Osteocyte (in vitro differentiated cells): Measurements from ENCODE around the gene GAB2. TPM values are rescaled to one million over a fixed set of nuclear protein-coding genes. Genes with fewer than 3 reads are reported as not detected.
"Not testable (repeated sequence)": the region's sequence is repeated elsewhere in the genome, so short reads cannot be mapped to it uniquely, and the experiment has no call there.

Experiments used
- DNase-seq: peaks from one replicate; pipeline ENCODE4 v3.0.0; 2021; ENCODE audit warnings: mixed read lengths; ENCODE audit not compliant: unreplicated experiment; ENCODE audit errors: extremely low spot score
- H3K27ac Mint-ChIP-seq: one replicate; pipeline ENCODE4 v1.8.0; 2021; ENCODE audit warnings: mild to moderate bottlenecking, mixed read lengths; ENCODE audit not compliant: unreplicated experiment
- H3K27me3 Mint-ChIP-seq: one replicate; pipeline ENCODE4 v1.8.0; 2021; ENCODE audit warnings: mixed read lengths; ENCODE audit not compliant: unreplicated experiment
- H3K36me3 Mint-ChIP-seq: one replicate; pipeline ENCODE4 v1.8.0; 2021; ENCODE audit warnings: mixed read lengths; ENCODE audit not compliant: unreplicated experiment
- H3K4me1 Mint-ChIP-seq: one replicate; pipeline ENCODE4 v1.8.0; 2021; ENCODE audit warnings: mixed read lengths; ENCODE audit not compliant: unreplicated experiment
- H3K4me3 Mint-ChIP-seq: one replicate; pipeline ENCODE4 v1.8.0; 2021; ENCODE audit warnings: mild to moderate bottlenecking, moderate library complexity, mixed read lengths; ENCODE audit not compliant: unreplicated experiment
- H3K9me3 Mint-ChIP-seq: one replicate; pipeline ENCODE4 v1.8.0; 2021; ENCODE audit warnings: mixed read lengths; ENCODE audit not compliant: unreplicated experiment
- total RNA-seq: library from RNA; stranded (reverse); gene quantifications from 2 replicates; pipeline ENCODE4 v1.2.1, GENCODE V29; 2021
- TF ChIP-seq, protein P1 (sequence below): fragments of 200-600 bp; sonication (generic); IDR thresholded peaks from 2 replicates; pipeline ENCODE4 v1.5.0; 2021; ENCODE audit warnings: antibody characterized with exemption, mild to moderate bottlenecking, moderate library complexity

The GAB2 gene
- total RNA-seq, 1 donor from 2014 or later, result 11.4 TPM

DNA sequence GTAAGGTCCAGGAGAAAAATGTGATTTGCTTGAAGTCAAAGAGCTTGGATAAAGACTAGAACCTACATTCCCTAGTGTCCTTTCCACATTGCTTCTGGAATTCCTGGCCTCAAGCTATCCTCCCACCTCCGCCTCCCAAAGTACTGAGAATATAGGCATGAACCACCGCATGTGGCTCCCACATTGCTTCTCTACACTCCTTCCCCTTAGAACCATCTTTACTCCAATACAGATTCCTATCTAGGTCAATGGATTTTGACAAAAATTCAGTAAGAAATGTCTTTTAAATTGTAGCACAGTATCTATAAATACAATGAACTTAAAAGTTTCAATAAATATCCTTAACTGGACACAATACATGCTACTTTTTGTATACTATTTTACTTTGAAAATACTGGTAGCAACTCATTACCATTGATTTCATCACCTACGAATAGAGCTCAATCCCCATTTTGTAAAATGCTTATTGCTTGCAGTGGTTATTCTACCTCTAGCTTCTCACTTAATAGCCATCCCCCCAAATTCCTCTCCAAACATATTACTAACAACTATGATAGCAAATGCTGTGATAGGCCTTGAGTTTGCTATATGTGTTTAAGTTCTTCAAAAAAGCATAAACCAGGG is 53.4 kb downstream of the GAB2 start:
- Mint-ChIP-seq H3K27me3 (no peaks in the 10 kb centered on the region), H3K27ac (no peak overlapping the region), H3K4me1 (peaks cover 18% of the 10 kb centered on the region)

DNA sequence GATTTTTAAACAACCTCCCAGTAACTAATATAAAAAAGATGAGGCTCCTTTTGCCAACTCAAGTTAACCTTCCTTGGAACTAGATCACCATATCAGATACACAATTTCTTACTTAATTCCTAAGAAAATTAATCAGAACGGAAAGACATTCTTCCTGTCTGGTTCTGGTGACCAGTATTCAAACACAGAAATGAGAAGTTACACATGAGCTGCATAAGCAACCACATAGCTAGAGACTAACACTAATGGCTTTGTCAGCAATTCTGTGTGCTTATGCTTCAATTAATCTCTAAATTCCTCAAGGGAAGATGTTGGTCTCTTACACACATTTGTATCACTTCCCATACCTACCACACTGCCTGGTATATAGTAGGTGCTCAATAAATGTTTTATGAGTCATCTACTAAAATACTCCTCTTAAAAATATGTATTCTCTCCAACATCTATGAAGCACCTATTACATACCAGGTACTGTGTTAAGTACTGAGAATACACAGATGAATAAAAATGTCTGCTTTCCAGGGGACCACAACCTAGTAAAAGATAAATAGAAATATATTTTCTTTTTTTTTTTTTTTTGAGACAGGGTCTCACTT is 54.5 kb downstream of the GAB2 start:
- no peak for DNase-seq
- H3K9me3 Mint-ChIP-seq, result no peaks in the 10 kb centered on the region
- H3K4me1 Mint-ChIP-seq, result peaks cover 27% of the 10 kb centered on the region
- peaks cover 2% of the 10 kb centered on the region for H3K36me3 Mint-ChIP-seq
- no peaks in the 10 kb centered on the region for H3K27me3 Mint-ChIP-seq
- H3K27ac Mint-ChIP-seq, result no peak overlapping the region
- TF ChIP-seq, protein P1, sequence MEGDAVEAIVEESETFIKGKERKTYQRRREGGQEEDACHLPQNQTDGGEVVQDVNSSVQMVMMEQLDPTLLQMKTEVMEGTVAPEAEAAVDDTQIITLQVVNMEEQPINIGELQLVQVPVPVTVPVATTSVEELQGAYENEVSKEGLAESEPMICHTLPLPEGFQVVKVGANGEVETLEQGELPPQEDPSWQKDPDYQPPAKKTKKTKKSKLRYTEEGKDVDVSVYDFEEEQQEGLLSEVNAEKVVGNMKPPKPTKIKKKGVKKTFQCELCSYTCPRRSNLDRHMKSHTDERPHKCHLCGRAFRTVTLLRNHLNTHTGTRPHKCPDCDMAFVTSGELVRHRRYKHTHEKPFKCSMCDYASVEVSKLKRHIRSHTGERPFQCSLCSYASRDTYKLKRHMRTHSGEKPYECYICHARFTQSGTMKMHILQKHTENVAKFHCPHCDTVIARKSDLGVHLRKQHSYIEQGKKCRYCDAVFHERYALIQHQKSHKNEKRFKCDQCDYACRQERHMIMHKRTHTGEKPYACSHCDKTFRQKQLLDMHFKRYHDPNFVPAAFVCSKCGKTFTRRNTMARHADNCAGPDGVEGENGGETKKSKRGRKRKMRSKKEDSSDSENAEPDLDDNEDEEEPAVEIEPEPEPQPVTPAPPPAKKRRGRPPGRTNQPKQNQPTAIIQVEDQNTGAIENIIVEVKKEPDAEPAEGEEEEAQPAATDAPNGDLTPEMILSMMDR, result no peak
- no peak overlapping the region for H3K4me3 Mint-ChIP-seq

More for the DNA sequence above, 53.4 kb downstream of the GAB2 start:
- TF ChIP-seq, protein P1, result no peak
- Mint-ChIP-seq H3K4me3 (no peak overlapping the region), H3K36me3 (peaks cover 2% of the 10 kb centered on the region), H3K9me3 (no peaks in the 10 kb centered on the region)
- DNase-seq, result no peak

DNA sequence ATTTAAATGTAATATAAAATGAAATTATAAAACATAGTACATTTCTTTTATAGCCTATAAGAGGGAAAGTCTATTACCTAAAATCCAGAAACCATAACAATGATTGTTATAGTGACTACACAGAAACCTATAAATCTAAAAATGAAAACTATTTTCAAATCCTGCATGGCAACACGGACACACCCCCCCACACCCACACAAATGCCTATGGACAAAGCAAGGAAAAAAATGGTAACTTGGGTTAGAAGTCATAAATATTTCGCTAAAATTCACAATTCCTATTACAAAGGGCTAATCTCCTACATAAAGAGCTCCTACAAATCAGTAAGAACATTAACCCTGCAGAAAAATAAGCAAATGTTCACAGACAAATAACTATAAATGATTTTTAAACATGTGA is 56.4 kb downstream of the GAB2 start:
- Mint-ChIP-seq H3K4me1 (peaks cover 27% of the 10 kb centered on the region), H3K36me3 (peaks cover 6% of the 10 kb centered on the region), H3K9me3 (peaks cover 8% of the 10 kb centered on the region), H3K4me3 (no peak overlapping the region), H3K27ac (no peak overlapping the region), H3K27me3 (no peaks in the 10 kb centered on the region)
- DNase-seq, result no peak
- TF ChIP-seq, protein P1, result no peak

DNA sequence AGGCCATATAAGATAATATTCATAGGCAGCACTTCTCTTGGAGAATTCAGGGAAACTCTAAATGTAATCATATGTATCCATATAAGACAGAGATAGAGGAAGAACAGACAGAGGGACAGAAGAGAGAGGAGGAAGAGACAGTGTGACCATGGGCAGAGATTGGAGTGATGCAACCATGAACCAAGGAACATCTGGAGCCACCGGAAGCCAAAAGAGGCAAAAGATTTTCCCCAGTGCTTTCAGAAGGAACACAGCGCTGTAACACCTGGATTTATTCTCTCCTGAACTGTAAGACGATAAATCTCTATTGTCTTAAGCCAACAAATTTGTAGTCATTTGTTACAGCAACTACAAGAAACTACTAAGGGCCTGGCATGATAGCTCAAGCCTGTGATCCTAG is 57.7 kb downstream of the GAB2 start:
- H3K4me3 Mint-ChIP-seq, result no peak overlapping the region
- H3K4me1 Mint-ChIP-seq, result peaks cover 18% of the 10 kb centered on the region
- peaks cover 6% of the 10 kb centered on the region for H3K36me3 Mint-ChIP-seq
- no peak for DNase-seq
- peaks cover 8% of the 10 kb centered on the region for H3K9me3 Mint-ChIP-seq
- no peaks in the 10 kb centered on the region for H3K27me3 Mint-ChIP-seq
- H3K27ac Mint-ChIP-seq, result no peak overlapping the region
- TF ChIP-seq, protein P1, result no peak

DNA sequence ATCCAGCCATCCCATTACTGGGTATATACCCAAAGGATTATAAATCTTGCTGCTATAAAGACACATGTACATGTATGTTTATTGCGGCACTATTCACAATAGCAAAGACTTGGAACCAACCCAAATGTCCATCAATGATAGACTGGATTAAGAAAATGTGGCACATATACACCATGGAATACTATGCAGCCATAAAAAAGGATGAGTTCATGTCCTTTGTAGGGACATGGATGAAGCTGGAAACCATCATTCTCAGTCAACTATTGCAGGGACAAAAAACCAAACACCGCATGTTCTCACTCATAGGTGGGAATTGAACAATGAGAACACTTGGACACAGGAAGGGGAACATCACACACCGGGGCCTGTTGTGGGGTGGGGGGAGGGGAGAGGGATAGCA is 59.7 kb downstream of the GAB2 start:
- DNase-seq, H3K27me3 Mint-ChIP-seq, H3K27ac Mint-ChIP-seq, H3K36me3 Mint-ChIP-seq, H3K9me3 Mint-ChIP-seq, H3K4me3 Mint-ChIP-seq: not testable (repeated sequence)
- peaks cover 19% of the 10 kb centered on the region for H3K4me1 Mint-ChIP-seq

DNA sequence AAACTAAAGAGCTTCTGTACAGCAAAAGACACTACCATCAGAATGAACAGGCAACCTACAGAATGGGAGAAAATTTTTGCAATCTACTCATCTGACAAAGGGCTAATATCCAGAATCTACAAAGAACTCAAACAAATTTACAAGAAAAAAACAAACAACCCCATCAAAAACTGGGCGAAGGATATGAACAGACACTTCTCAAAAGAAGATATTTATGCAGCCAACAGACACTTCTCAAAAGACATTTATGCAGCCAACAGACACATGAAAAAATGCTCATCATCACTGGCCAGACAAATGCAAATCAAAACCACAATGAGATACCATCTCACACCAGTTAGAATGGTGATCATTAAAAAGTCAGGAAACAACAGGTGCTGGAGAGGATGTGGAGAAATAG is 60.2 kb downstream of the GAB2 start:
- not testable (repeated sequence) for H3K4me3 Mint-ChIP-seq, H3K27ac Mint-ChIP-seq, DNase-seq, H3K9me3 Mint-ChIP-seq, H3K36me3 Mint-ChIP-seq, H3K27me3 Mint-ChIP-seq
- peaks cover 19% of the 10 kb centered on the region for H3K4me1 Mint-ChIP-seq

DNA sequence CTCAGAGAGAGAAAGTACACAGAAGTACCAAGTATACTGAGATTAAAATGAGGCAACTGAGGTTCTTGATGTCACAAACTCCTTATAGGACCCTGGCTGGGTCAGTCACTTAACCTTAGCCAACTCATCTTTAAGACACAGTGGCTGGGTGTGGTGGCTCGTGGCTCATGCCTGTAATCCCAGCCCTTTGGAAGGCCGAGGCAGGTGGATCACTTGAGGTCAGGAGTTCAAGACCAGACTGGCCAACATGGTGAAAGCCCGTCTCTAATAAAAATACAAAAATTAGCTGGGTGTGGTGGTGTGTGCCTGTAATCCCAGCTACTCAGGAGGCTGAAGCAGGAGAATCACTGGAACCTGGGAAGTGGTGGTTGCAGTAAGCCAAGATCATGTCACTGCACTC is 61.9 kb downstream of the GAB2 start:
- not testable (repeated sequence) for H3K4me3 Mint-ChIP-seq, H3K36me3 Mint-ChIP-seq, H3K27me3 Mint-ChIP-seq, DNase-seq, H3K27ac Mint-ChIP-seq, H3K9me3 Mint-ChIP-seq
- peaks cover 24% of the 10 kb centered on the region for H3K4me1 Mint-ChIP-seq
